Activated CD4-positive, alpha-beta T cell treated with anti-CD3 and anti-CD28 coated beads, Interleukin-2, amount 10 ng/mL, durations not matched to agents 24 days and 14 days (primary cell): ENCODE measurements around the gene ACP2. TPM values are rescaled to one million over a fixed set of nuclear protein-coding genes. Genes with fewer than 3 reads are reported as not detected.
A peak's percentile ranks its signal among the peaks of the same experiment; 100 is the strongest.

Experiments
- DNase-seq: peaks from one replicate; pipeline ENCODE4 v3.0.0; 2022
- H3K27ac Mint-ChIP-seq: one replicate; pipeline ENCODE4 v1.8.0; 2022; ENCODE audit warnings: mild to moderate bottlenecking, mixed read lengths
- H3K27me3 Mint-ChIP-seq: one replicate; pipeline ENCODE4 v1.8.0; 2022; ENCODE audit warnings: mixed read lengths
- H3K36me3 Mint-ChIP-seq: one replicate; pipeline ENCODE4 v1.8.0; 2022; ENCODE audit warnings: low read depth, mild to moderate bottlenecking, mixed read lengths
- H3K4me1 Mint-ChIP-seq: one replicate; pipeline ENCODE4 v1.8.0; 2021; ENCODE audit warnings: mixed read lengths
- H3K4me3 Mint-ChIP-seq: one replicate; pipeline ENCODE4 v1.8.0; 2022; ENCODE audit warnings: mild to moderate bottlenecking, moderate library complexity, mixed read lengths
- H3K9me3 Mint-ChIP-seq: one replicate; pipeline ENCODE4 v1.8.0; 2021; ENCODE audit warnings: mixed read lengths
- intact Hi-C: fragments of 100-400 bp; cut with micrococcal nuclease; formaldehyde crosslinking; loops from one replicate; pipeline ENCODE4 v1.15.1; 2023
- total RNA-seq: library from RNA; stranded (reverse); gene quantifications from 2 replicates; pipeline ENCODE4 v1.2.3, GENCODE V29; 2022

ACP2 gene
- total RNA-seq, 1 donor from 2014 or later, result 24.8 TPM

- no peak overlapping the region for H3K27ac Mint-ChIP-seq
- H3K4me3 Mint-ChIP-seq, result no peak overlapping the region
- H3K9me3 Mint-ChIP-seq, result no peaks in the 10 kb centered on the region
- peaks cover 40% of the 10 kb centered on the region for H3K4me1 Mint-ChIP-seq
- intact Hi-C loops, result loop anchor here (5.0 kb wide), 1 partner anchor 40 kb away; no protein-coding TSS in a partner anchor
- H3K27me3 Mint-ChIP-seq, result no peaks in the 10 kb centered on the region
- no peak for DNase-seq
- H3K36me3 Mint-ChIP-seq, result peaks cover 33% of the 10 kb centered on the region
Observed at GRCh38 chr11:47272706-47273105, 24.1 kb upstream of the ACP2 start.

- Mint-ChIP-seq H3K9me3 (no peaks in the 10 kb centered on the region), H3K4me3 (peak overlapping the region; percentile 81), H3K27ac (no peak overlapping the region), H3K36me3 (peaks cover 30% of the 10 kb centered on the region), H3K27me3 (no peaks in the 10 kb centered on the region), H3K4me1 (peaks cover 40% of the 10 kb centered on the region)
- intact Hi-C loops, result loop anchor here (5.0 kb wide), 1 partner anchor 40 kb away; no protein-coding TSS in a partner anchor
- DNase-seq, result peak; percentile 65
Observed at GRCh38 chr11:47271961-47272661, 23.5 kb upstream of the ACP2 start.

GRCh38 chr11:47271328-47271727 is 22.7 kb upstream of the ACP2 start:
- Mint-ChIP-seq H3K4me3 (peak overlapping the region; percentile 81), H3K36me3 (peaks cover 23% of the 10 kb centered on the region), H3K4me1 (peaks cover 39% of the 10 kb centered on the region), H3K27me3 (no peaks in the 10 kb centered on the region), H3K27ac (peak overlapping the region; percentile 90), H3K9me3 (no peaks in the 10 kb centered on the region)
- DNase-seq, result no peak
- intact Hi-C loops, result loop anchor here (5.0 kb wide), 1 partner anchor 41 kb away; no protein-coding TSS in a partner anchor

DNA sequence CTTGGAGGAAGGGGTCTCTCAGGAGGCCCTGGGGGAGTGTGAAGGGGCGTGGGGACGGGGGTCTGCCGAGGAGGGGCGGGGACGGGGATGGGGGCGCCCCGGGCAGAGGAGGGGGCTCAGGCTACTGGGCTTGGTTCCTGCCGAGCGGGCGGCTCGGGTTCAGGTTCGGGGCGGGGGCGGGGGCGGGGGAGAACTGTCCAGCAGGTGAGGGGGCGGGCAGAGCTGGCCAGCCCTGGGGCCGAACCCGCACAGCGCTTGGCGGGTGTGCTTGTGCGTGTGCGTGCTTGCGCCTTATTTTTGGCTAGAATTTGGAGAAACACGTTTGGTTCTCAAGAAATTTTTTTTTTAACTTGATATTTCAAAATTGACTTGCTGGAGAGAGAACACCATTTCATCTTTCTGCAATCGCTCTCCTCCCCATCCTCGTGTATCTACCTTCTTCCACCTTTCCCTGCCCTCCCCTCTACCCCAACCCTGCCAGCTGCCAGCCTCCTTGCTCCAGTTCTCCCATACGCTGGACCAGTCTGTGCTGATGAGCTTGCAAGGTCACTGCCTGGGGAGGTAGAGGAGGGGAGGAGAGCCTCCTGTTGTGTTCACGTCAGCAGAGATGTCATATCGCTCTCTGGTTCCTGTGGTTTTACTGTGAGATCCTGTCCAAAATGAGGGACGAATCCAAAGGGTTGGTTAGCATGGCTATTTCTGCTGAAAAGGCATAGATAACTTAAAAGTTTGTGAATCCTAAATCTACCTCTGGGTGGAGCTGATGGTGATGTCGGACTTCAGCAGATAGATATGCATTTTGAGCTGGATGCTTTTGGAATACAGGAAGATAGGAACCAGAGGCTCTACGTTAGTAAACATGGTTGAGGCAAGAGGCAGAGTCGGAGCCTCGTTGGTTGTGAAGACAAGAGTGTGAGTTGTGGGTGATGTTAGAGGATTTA is 22.0 kb upstream of the ACP2 start:
- Mint-ChIP-seq H3K4me3 (peak overlapping the region; percentile 81), H3K9me3 (no peaks in the 10 kb centered on the region), H3K27me3 (no peaks in the 10 kb centered on the region), H3K4me1 (peaks cover 42% of the 10 kb centered on the region), H3K27ac (peak overlapping the region; percentile 90), H3K36me3 (peaks cover 16% of the 10 kb centered on the region)
- DNase-seq, result peak; percentile 83
- intact Hi-C loops, result loop anchor here (5.0 kb wide), 1 partner anchor 42 kb away; no protein-coding TSS in a partner anchor

GRCh38 chr11:47269829-47270305 is 21.3 kb upstream of the ACP2 start, which contains the start of gene MADD:
Gene MADD (plus strand): TSS chr11:47270133.
- no peaks in the 10 kb centered on the region for H3K27me3 Mint-ChIP-seq
- peak within 1 kb of the TSS; percentile 81 for H3K4me3 Mint-ChIP-seq
- DNase-seq, result peak; percentile 97
- H3K4me1 Mint-ChIP-seq, result peaks cover 49% of the 10 kb centered on the region
- peak within 1 kb of the TSS; percentile 97 for H3K27ac Mint-ChIP-seq
- peaks cover 11% of the 10 kb centered on the region for H3K36me3 Mint-ChIP-seq
- intact Hi-C loops, result loop anchor here (1.0 to 10.0 kb wide), 6 partner anchors 22 to 285 kb away; partner anchors contain the start of genes ACP2, CELF1 and SLC39A13
- H3K9me3 Mint-ChIP-seq, result no peaks in the 10 kb centered on the region

- intact Hi-C loops, result loop anchor here (1.0 to 10.0 kb wide), 5 partner anchors 21 to 286 kb away; partner anchors contain the start of genes ACP2, CELF1 and SLC39A13
- peak overlapping the region; percentile 97 for H3K27ac Mint-ChIP-seq
- peak overlapping the region; percentile 81 for H3K4me3 Mint-ChIP-seq
- peak; percentile 94 for DNase-seq
- peaks cover 5% of the 10 kb centered on the region for H3K36me3 Mint-ChIP-seq
- no peaks in the 10 kb centered on the region for H3K9me3 Mint-ChIP-seq
- peaks cover 53% of the 10 kb centered on the region for H3K4me1 Mint-ChIP-seq
- H3K27me3 Mint-ChIP-seq, result no peaks in the 10 kb centered on the region
Observed at GRCh38 chr11:47269002-47269828, 20.6 kb upstream of the ACP2 start.

DNA sequence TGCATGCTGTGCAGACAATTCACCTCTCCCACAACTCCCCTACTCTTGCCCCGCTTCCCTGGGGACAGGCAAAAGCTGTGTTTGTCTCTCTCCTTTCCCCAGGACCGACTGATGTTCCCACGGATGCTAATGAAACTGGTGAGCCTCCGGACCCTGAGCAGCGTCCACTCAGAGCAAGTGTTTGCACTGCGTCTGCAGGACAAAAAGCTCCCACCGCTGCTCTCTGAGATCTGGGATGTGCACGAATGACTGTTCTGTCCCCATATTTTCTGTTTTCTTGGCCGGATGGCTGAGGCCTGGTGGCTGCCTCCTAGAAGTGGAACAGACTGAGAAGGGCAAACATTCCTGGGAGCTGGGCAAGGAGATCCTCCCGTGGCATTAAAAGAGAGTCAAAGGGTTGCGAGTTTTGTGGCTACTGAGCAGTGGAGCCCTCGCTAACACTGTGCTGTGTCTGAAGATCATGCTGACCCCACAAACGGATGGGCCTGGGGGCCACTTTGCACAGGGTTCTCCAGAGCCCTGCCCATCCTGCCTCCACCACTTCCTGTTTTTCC is 19.9 kb upstream of the ACP2 start:
- Mint-ChIP-seq H3K27me3 (no peaks in the 10 kb centered on the region), H3K36me3 (peaks cover 1% of the 10 kb centered on the region), H3K27ac (peak overlapping the region; percentile 97), H3K9me3 (no peaks in the 10 kb centered on the region), H3K4me1 (peaks cover 55% of the 10 kb centered on the region), H3K4me3 (peak overlapping the region; percentile 81)
- no peak for DNase-seq
- intact Hi-C loops, result loop anchor here (1.0 to 10.0 kb wide), 6 partner anchors 20 to 286 kb away; partner anchors contain the start of genes ACP2, CELF1, PSMC3 and SLC39A13

GRCh38 chr11:47267876-47268275 is 19.3 kb upstream of the ACP2 start:
- no peaks in the 10 kb centered on the region for H3K27me3 Mint-ChIP-seq
- peaks cover 53% of the 10 kb centered on the region for H3K4me1 Mint-ChIP-seq
- H3K9me3 Mint-ChIP-seq, result no peaks in the 10 kb centered on the region
- peak overlapping the region; percentile 97 for H3K27ac Mint-ChIP-seq
- H3K4me3 Mint-ChIP-seq, result peak overlapping the region; percentile 81
- no peak for DNase-seq
- peaks cover 1% of the 10 kb centered on the region for H3K36me3 Mint-ChIP-seq
- intact Hi-C loops, result loop anchor here (1.0 to 10.0 kb wide), 2 partner anchors 158 to 287 kb away; partner anchors contain the start of genes CELF1 and PSMC3

DNA sequence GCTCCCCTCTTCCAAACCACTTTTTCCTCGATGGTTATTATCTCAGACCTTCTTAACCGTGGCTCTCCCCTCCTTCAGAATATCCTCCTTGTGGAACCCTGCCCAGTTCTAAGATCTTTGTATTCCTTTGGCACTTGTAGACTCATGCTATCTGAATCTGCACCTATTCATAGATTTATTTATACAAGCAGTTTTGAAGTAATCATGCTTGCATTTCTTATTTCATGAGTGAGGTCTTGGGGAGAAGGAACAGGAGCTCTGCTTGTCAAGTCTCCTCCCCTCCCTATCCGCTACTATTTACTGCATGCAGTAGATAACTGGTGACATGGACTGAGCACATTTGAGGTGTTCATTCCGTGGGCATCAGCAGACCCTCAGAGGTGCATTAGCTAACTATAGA is 15.9 kb upstream of the ACP2 start:
- intact Hi-C loops, result loop anchor here (10.0 kb wide), 1 partner anchor 290 kb away; the partner anchor contains the start of gene CELF1
- H3K27ac Mint-ChIP-seq, result peak overlapping the region; percentile 86

DNA sequence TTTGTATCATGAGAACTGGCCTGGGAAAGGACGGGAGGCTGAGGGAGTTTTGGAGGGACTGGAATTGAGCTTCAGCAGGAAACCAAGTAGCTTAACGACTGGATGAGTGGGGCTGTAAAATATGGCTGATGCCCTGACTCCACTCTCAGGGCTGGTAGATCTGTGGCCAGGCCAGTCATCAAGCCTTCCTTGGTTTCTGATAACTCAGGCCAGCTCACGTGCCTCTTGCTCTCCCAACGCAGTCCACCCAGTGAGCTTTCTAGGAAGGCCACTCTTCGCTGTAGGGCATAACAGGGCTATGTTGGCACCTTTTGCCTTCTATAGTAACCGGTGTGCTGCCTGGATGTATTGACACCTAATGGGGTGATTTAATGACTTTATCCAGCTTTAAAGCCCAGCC is 15.5 kb upstream of the ACP2 start:
- Mint-ChIP-seq H3K9me3 (no peaks in the 10 kb centered on the region), H3K27ac (peak overlapping the region; percentile 61), H3K27me3 (no peaks in the 10 kb centered on the region), H3K4me3 (no peak overlapping the region), H3K4me1 (peaks cover 36% of the 10 kb centered on the region), H3K36me3 (no peaks in the 10 kb centered on the region)
- intact Hi-C loops, result loop anchor here (10.0 kb wide), 1 partner anchor 291 kb away; the partner anchor contains the start of gene CELF1
- DNase-seq, result no peak

More for the DNA sequence above, 15.9 kb upstream of the ACP2 start:
- Mint-ChIP-seq H3K4me1 (peaks cover 34% of the 10 kb centered on the region), H3K27me3 (no peaks in the 10 kb centered on the region), H3K36me3 (no peaks in the 10 kb centered on the region), H3K9me3 (no peaks in the 10 kb centered on the region), H3K4me3 (no peak overlapping the region)
- no peak for DNase-seq

- Mint-ChIP-seq H3K36me3 (no peaks in the 10 kb centered on the region), H3K27ac (peak overlapping the region; percentile 48), H3K27me3 (no peaks in the 10 kb centered on the region), H3K9me3 (no peaks in the 10 kb centered on the region), H3K4me1 (peaks cover 26% of the 10 kb centered on the region), H3K4me3 (no peak overlapping the region)
- DNase-seq, result no peak
- intact Hi-C loops, result loop anchor here (10.0 kb wide), 1 partner anchor 293 kb away; the partner anchor contains the start of gene CELF1
Observed at GRCh38 chr11:47261291-47261800, 12.7 kb upstream of the ACP2 start.

- no peak for DNase-seq
- Mint-ChIP-seq H3K27ac (no peak overlapping the region), H3K4me3 (no peak overlapping the region), H3K4me1 (peaks cover 20% of the 10 kb centered on the region), H3K9me3 (no peaks in the 10 kb centered on the region), H3K27me3 (no peaks in the 10 kb centered on the region), H3K36me3 (no peaks in the 10 kb centered on the region)
- intact Hi-C loops, result loop anchor here (10.0 kb wide), 1 partner anchor 294 kb away; the partner anchor contains the start of gene CELF1
Observed at GRCh38 chr11:47260366-47260765, 11.8 kb upstream of the ACP2 start.
